A673 (cell line): Measurements from ENCODE around the gene RPTOR. TPM values are rescaled to one million over a fixed set of nuclear protein-coding genes. Genes with fewer than 3 reads are reported as not detected.

Experiments
- BruUV-seq: library from RNA; stranded (reverse); fragments of 400-500 nt; replicated peaks from 2 replicates; lab custom pipeline; 2021; lab: Mats Ljungman, UMichigan
- CTCF ChIA-PET: fragments of 300-600 bp; sonication (Branson Sonifier 250); formaldehyde crosslinking; loops from one replicate; lab custom pipeline; 2022; ENCODE audit warnings: antibody characterized with exemption; lab: Charles Lee
- POLR2A ChIA-PET: fragments of 300-600 bp; sonication (Branson Sonifier 250); formaldehyde crosslinking; loops from one replicate; lab custom pipeline; 2022; ENCODE audit warnings: antibody characterized with exemption; ENCODE audit not compliant: low non-redundant PET; lab: Charles Lee
- DNase-seq: peaks from one replicate; pipeline ENCODE4 v3.0.0-alpha.2; 2015; ENCODE audit warnings: low spot score
- H3K27ac ChIP-seq: fragments of 200-600 bp; sonication (generic); 2 replicates; pipeline ENCODE4 v1.5.1; 2016; ENCODE audit warnings: mixed run types, low read depth, mild to moderate bottlenecking, mixed read lengths, antibody characterized with exemption, low read length; ENCODE audit not compliant: poor library complexity, severe bottlenecking
- H3K27me3 ChIP-seq: fragments of 200-600 bp; sonication (generic); replicated peaks from 2 replicates; pipeline ENCODE4 v1.6.1; 2017; ENCODE audit warnings: mixed run types, low read depth, mild to moderate bottlenecking, mixed read lengths, antibody characterized with exemption, low read length; ENCODE audit not compliant: insufficient read depth, poor library complexity
- H3K36me3 ChIP-seq: fragments of 200-600 bp; sonication (generic); 2 replicates; pipeline ENCODE4 v1.6.1; 2016; ENCODE audit warnings: mixed run types, mild to moderate bottlenecking, mixed read lengths, antibody characterized with exemption, low read length; ENCODE audit not compliant: insufficient read depth, poor library complexity, severe bottlenecking
- H3K4me1 ChIP-seq: fragments of 200-600 bp; sonication (generic); 2 replicates; pipeline ENCODE4 v1.6.1; 2017; ENCODE audit warnings: mixed run types, mild to moderate bottlenecking, mixed read lengths, antibody characterized with exemption, low read length; ENCODE audit not compliant: insufficient read depth, poor library complexity, severe bottlenecking
- H3K4me3 ChIP-seq: fragments of 200-600 bp; sonication (generic); 2 replicates; pipeline ENCODE4 v1.5.1; 2016; ENCODE audit warnings: low read depth, mixed run types, mild to moderate bottlenecking, mixed read lengths, low read length; ENCODE audit not compliant: poor library complexity, severe bottlenecking
- H3K9me3 ChIP-seq: fragments of 200-600 bp; sonication (generic); 2 replicates; pipeline ENCODE4 v1.6.1; 2016; ENCODE audit warnings: mixed run types, low read depth, mild to moderate bottlenecking, mixed read lengths, antibody characterized with exemption, low read length; ENCODE audit not compliant: poor library complexity, severe bottlenecking
- EZH2 ChIP-seq: fragments of 200-600 bp; sonication (generic); IDR thresholded peaks from 2 replicates; pipeline ENCODE4 v1.6.1; 2017; ENCODE audit warnings: borderline replicate concordance, low read depth, mild to moderate bottlenecking, mixed read lengths, antibody characterized with exemption, low read length; ENCODE audit not compliant: poor library complexity, severe bottlenecking
- intact Hi-C: fragments of 100-400 bp; cut with micrococcal nuclease; formaldehyde crosslinking; loops from one replicate; pipeline ENCODE4 v1.10.0; 2022; ENCODE audit not compliant: unreplicated experiment
- total RNA-seq: library from RNA; stranded (reverse); gene quantifications from 2 replicates; pipeline ENCODE4 v1.2.3, GENCODE V29; 2021
- TF ChIP-seq, protein P1 (sequence below): fragments of 300-800, 200-600 bp; sonication (generic); conservative IDR thresholded peaks from 2 replicates; pipeline ENCODE4 v1.5.1; 2017; ENCODE audit warnings: low read depth, mild to moderate bottlenecking, antibody characterized with exemption, low read length, moderate library complexity, mixed read lengths

Gene RPTOR
- total RNA-seq, 1 experiment from 2014 or later = 55.2 TPM

DNA sequence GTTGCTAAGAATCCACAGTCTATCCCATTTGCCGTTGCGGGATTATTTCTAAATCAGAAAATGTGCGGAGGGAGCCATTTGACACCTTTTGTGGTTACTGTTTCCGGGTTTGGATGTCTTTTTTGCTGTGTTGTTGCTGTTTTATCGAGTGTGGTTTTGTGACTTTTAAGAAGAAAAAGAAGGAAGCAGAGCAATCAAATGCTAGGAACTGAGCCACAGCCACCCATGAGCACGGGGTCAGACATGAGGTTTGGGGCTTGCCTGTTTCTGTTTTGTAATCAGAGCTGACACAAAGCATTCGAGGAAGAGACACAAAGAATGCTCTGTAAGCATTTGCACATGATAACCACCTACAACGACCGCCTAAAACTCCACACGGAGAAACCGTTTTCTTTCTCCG lies 393.9 kb downstream of the RPTOR start:
- no peaks in the 10 kb centered on the region for H3K36me3 ChIP-seq
- no peak overlapping the region for H3K4me3 ChIP-seq
- POLR2A ChIA-PET = no interaction called here
- no TSS peak for BruUV-seq
- H3K4me1 ChIP-seq = peaks cover 22% of the 10 kb centered on the region
- H3K9me3 ChIP-seq = no peaks in the 10 kb centered on the region
- CTCF ChIA-PET = no interaction called here
- H3K27me3 ChIP-seq = no peaks in the 10 kb centered on the region
- no peak for DNase-seq
- intact Hi-C loops = no loop called here
- H3K27ac ChIP-seq = no peak overlapping the region
- no peak for TF ChIP-seq EZH2
- TF ChIP-seq, protein P1, sequence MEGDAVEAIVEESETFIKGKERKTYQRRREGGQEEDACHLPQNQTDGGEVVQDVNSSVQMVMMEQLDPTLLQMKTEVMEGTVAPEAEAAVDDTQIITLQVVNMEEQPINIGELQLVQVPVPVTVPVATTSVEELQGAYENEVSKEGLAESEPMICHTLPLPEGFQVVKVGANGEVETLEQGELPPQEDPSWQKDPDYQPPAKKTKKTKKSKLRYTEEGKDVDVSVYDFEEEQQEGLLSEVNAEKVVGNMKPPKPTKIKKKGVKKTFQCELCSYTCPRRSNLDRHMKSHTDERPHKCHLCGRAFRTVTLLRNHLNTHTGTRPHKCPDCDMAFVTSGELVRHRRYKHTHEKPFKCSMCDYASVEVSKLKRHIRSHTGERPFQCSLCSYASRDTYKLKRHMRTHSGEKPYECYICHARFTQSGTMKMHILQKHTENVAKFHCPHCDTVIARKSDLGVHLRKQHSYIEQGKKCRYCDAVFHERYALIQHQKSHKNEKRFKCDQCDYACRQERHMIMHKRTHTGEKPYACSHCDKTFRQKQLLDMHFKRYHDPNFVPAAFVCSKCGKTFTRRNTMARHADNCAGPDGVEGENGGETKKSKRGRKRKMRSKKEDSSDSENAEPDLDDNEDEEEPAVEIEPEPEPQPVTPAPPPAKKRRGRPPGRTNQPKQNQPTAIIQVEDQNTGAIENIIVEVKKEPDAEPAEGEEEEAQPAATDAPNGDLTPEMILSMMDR = no peak

DNA sequence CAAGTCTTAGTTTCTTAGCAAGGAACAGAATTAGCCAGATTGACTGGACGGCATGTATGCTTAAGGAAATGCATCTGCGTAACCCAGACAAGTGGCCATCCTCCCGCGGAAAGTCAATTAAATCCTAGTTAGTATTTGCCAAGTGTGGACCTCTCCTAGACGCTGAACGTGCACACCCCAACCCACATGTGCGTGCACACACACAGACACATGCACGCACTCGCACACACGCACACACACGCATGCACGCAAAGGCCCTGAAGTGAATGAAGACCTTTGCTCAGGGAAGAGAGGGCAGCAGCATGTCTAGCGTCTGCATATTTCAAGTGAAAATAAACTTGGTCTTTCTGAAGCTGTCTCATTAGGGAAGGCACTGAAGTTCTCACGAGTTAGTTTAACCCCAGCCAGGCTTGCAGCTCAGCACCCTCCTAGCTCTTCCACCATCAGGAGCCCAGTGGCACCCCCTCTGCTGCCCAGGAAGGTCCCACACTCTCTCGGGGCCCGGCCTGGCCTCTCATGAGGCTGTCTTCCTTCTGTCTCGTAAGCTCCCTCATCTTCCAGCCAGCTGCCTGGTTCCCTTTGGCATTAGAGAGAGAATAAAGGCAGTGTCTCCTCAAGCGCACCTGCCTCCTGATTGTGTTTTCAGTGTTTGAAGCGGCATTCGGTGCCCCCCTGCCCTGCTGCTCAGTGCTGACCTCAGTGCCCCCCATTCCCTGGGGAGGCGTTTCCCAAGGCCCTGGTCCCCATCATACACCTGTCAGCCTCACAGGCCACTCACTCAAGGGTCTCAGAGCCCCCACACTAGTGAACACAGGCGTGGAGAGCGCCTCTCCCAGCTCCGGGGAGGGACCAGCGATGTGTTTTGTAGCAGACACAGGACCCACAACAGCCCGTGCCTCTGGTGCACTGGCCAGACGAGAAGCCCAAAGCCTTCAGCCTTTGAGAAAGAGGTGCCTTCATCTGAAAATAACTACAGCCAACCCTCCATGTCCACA lies 394.8 kb downstream of the RPTOR start:
- Histone ChIP-seq H3K4me1 (peaks cover 30% of the 10 kb centered on the region), H3K9me3 (no peaks in the 10 kb centered on the region), H3K36me3 (no peaks in the 10 kb centered on the region), H3K27me3 (no peaks in the 10 kb centered on the region), H3K27ac (no peak overlapping the region), H3K4me3 (no peak overlapping the region)
- no peak for DNase-seq
- BruUV-seq = no TSS peak
- intact Hi-C loops = no loop called here
- ChIA-PET CTCF (no interaction called here), POLR2A (no interaction called here)
- TF ChIP-seq, protein P1 = no peak
- no peak for TF ChIP-seq EZH2

DNA sequence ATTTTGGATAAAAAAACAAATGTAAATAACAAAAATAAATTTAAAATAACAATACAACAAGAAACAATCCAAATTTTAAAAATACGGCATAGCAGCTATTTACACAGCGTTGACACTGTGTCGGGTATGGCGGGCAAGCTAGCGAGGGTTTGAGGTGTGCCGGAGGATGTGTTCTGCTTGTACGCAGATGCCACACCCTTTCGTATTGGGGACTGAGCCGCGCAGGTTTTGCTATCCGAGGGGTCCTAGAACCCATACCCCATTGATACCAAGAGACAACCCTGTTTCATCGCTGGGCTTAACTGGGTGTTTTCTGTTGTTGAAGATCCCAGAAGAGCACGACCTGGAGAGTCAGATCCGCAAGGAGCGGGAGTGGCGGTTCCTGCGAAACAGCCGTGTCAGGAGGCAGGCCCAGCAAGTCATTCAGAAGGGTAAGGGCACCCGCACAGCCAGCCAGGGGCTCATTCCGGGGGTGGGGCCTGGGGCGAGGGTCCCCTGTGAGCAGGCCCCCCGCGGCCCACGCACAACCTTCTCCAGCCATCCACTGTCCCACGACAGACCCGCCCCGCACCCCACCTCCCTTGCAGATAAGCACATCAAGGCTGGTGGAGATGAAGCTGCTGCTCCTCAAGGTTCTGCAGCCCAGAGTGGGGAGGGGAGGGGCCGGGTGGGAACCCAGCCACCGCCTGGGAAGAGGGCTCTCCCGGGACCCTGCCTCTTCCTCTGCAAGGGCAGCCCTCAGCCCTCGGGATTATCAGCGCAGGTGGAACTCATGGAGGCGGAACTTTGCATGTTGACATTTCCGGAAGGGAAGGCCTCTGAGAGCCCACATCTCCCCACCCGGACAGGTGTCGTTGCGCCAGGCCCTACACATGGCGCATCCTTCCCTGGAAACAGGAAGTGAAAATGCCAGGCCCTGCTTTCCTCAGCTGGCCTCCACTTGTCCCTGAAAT lies 395.8 kb downstream of the RPTOR start:
- Histone ChIP-seq H3K36me3 (no peaks in the 10 kb centered on the region), H3K9me3 (no peaks in the 10 kb centered on the region), H3K4me3 (no peak overlapping the region), H3K27me3 (no peaks in the 10 kb centered on the region), H3K27ac (no peak overlapping the region), H3K4me1 (peaks cover 33% of the 10 kb centered on the region)
- CTCF ChIA-PET = interaction anchor here (0.5 kb wide), 1 partner anchor 10 kb away, joined by 5 read pairs; no protein-coding TSS in a partner anchor
- TF ChIP-seq, protein P1 = no peak
- no peak for TF ChIP-seq EZH2
- intact Hi-C loops = no loop called here
- POLR2A ChIA-PET = interaction anchor here (0.6 kb wide), 1 partner anchor 13 kb away, joined by 3 read pairs; no protein-coding TSS in a partner anchor
- BruUV-seq = no TSS peak
- DNase-seq = no peak
